Measurements from ENCODE around the gene CFAP251. TPM values are rescaled to one million over a fixed set of nuclear protein-coding genes. Genes with fewer than 3 reads are reported as not detected.
A peak's percentile ranks its signal among the peaks of the same experiment; 100 is the strongest.
"Not testable (repeated sequence)": the region's sequence is repeated elsewhere in the genome, so short reads cannot be mapped to it uniquely, and the experiment has no call there.

Gene CFAP251
- polyA plus RNA-seq, 1 experiment, result 1.3 TPM

GRCh38 chr12:121918679-121919038 lies 267 bp downstream of the CFAP251 start:
- Histone ChIP-seq H3K27me3 (ENCODE audit: control insufficient read depth, insufficient read depth, low read length) (no peaks in the 10 kb centered on the region), H3K36me3 (ENCODE audit: control insufficient read depth, insufficient read depth, low read length) (peaks cover 4% of the 10 kb centered on the region), H3K4me3 (ENCODE audit: low read depth, low read length) (peak overlapping the region; percentile 29)
- ChIA-PET CTCF (interaction anchor here (0.5 to 1.4 kb wide), 7 partner anchors 11 to 207 kb away, joined by 3 to 6 read pairs (median 4); no protein-coding TSS in a partner anchor), POLR2A (no interaction called here)
- DNase-seq (ENCODE audit: low read depth), result no peak
- no peak for TF ChIP-seq CTCF (IDR thresholded peaks at IDR 0.05; ENCODE audit: insufficient read depth, low read depth, low read length)

DNA sequence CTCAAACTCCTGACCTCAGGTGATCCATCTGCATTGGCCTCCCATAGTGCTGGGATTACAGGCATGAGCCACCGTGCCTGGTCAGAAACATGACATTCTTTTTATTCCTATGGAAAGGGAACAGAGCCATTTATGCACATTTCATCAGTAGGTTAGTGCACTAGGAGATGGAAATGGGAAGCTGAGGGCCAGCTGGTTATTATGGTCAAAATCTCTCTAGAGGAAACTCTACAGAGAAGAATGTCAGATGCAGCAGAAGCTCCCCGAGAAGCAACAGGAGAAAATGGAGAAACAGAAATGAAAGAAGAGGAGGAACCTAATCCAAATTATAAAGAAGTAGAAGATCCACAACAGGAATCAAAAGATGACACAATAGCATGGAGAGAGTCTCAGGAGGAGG lies 2.7 kb downstream of the CFAP251 start:
- CTCF ChIA-PET, result interaction anchor here (0.5 to 0.9 kb wide), 3 partner anchors 77 to 91 kb away, joined by 3 to 4 read pairs (median 3); no protein-coding TSS in a partner anchor
- DNase-seq (ENCODE audit: low read depth), result no peak
- POLR2A ChIA-PET, result no interaction called here

DNA sequence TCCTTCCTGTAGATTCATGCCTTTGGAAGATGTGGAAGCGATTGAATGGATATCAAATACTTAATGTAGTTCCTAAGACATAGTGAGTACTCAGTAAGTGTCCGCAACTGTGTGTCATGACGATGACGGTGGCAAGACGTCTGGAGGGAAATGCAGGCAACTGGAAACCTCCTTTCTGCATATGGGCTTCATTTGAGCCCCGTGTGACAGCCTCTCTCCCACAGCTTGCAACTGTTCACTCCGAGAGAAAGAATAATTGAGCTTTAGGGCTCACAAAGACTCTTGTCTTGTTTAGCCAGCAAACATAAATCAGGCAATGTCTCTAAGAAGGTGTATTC lies 6.9 kb downstream of the CFAP251 start:
- Histone ChIP-seq H3K36me3 (ENCODE audit: control insufficient read depth, insufficient read depth, low read length) (no peaks in the 10 kb centered on the region), H3K4me3 (ENCODE audit: low read depth, low read length) (peak overlapping the region; percentile 12; the same call in 1 of the 2 replicates), H3K27me3 (ENCODE audit: control insufficient read depth, insufficient read depth, low read length) (no peaks in the 10 kb centered on the region)
- DNase-seq (ENCODE audit: low read depth), result peak; percentile 59
- ChIA-PET POLR2A (interaction anchor here (0.6 to 1.1 kb wide), 3 partner anchors 67 to 125 kb away, joined by 4 to 10 read pairs (median 4); no protein-coding TSS in a partner anchor), CTCF (interaction anchor here (1.4 kb wide), 1 partner anchor 66 kb away, joined by 4 read pairs; no protein-coding TSS in a partner anchor)
- no peak for TF ChIP-seq CTCF (IDR thresholded peaks at IDR 0.05; ENCODE audit: insufficient read depth, low read depth, low read length)

More for the DNA sequence above, 2.7 kb downstream of the CFAP251 start:
- no peak for TF ChIP-seq CTCF (IDR thresholded peaks at IDR 0.05; ENCODE audit: insufficient read depth, low read depth, low read length)
- no peak overlapping the region for H3K4me3 ChIP-seq (ENCODE audit: low read depth, low read length)
- no peaks in the 10 kb centered on the region for H3K27me3 ChIP-seq (ENCODE audit: control insufficient read depth, insufficient read depth, low read length)
- peaks cover 4% of the 10 kb centered on the region for H3K36me3 ChIP-seq (ENCODE audit: control insufficient read depth, insufficient read depth, low read length)

- no peak for TF ChIP-seq CTCF (IDR thresholded peaks at IDR 0.05; ENCODE audit: insufficient read depth, low read depth, low read length)
- POLR2A ChIA-PET, result no interaction called here
Observed at GRCh38 chr12:121926874-121927706, 8.7 kb downstream of the CFAP251 start.

GRCh38 chr12:121927813-121928212 lies 9.4 kb downstream of the CFAP251 start:
- TF ChIP-seq CTCF (IDR thresholded peaks at IDR 0.05; ENCODE audit: insufficient read depth, low read depth, low read length), result no peak
- no peak for DNase-seq (ENCODE audit: low read depth)
- Histone ChIP-seq H3K27me3 (ENCODE audit: control insufficient read depth, insufficient read depth, low read length) (no peaks in the 10 kb centered on the region), H3K36me3 (ENCODE audit: control insufficient read depth, insufficient read depth, low read length) (no peaks in the 10 kb centered on the region), H3K4me3 (ENCODE audit: low read depth, low read length) (no peak overlapping the region)
- CTCF ChIA-PET, result interaction anchor here (0.7 to 1.6 kb wide), 3 partner anchors 14 to 975 kb away, joined by 3 to 6 read pairs (median 4); no protein-coding TSS in a partner anchor
- POLR2A ChIA-PET, result no interaction called here

More at GRCh38 chr12:121926874-121927706, 8.7 kb downstream of the CFAP251 start:
- H3K27me3 ChIP-seq (ENCODE audit: control insufficient read depth, insufficient read depth, low read length), result no peaks in the 10 kb centered on the region
- no peaks in the 10 kb centered on the region for H3K36me3 ChIP-seq (ENCODE audit: control insufficient read depth, insufficient read depth, low read length)
- no peak for DNase-seq (ENCODE audit: low read depth)
- CTCF ChIA-PET, result interaction anchor here (0.7 to 1.6 kb wide), 2 partner anchors 14 to 132 kb away, joined by 4 to 6 read pairs; no protein-coding TSS in a partner anchor
- no peak overlapping the region for H3K4me3 ChIP-seq (ENCODE audit: low read depth, low read length)

GRCh38 chr12:121929545-121929944 lies 11.2 kb downstream of the CFAP251 start:
- CTCF ChIA-PET; H3K27me3 ChIP-seq (ENCODE audit: control insufficient read depth, insufficient read depth, low read length); H3K36me3 ChIP-seq (ENCODE audit: control insufficient read depth, insufficient read depth, low read length); H3K4me3 ChIP-seq (ENCODE audit: low read depth, low read length); POLR2A ChIA-PET; DNase-seq (ENCODE audit: low read depth): not testable (repeated sequence)

Measured in BJ (cell line).